Measurements from ENCODE around the gene FHIP1B. TPM values are rescaled to one million over a fixed set of nuclear protein-coding genes. Genes with fewer than 3 reads are reported as not detected.

Gene FHIP1B
- polyA plus RNA-seq, 4 donors = 37.7 to 76.2 (median 56.7) TPM

GRCh38 chr11:6240781-6241180 lies 6.3 kb upstream of the FHIP1B start:
- DNase-seq (ENCODE audit: low read depth in 4 of 4, low spot score in 2 of 4) = no peak

- DNase-seq (ENCODE audit: low read depth in 4 of 4, low spot score in 2 of 4) = no peak
Observed at GRCh38 chr11:6240139-6240538, 5.7 kb upstream of the FHIP1B start.

GRCh38 chr11:6238902-6239301 lies 4.5 kb upstream of the FHIP1B start, which contains the start of gene CNGA4:
Gene CNGA4 (plus strand): TSS chr11:6239089. CDS start chr11:6239207, 118 bp downstream.
- no peak for DNase-seq (ENCODE audit: low read depth in 4 of 4, low spot score in 2 of 4)

- DNase-seq (ENCODE audit: low read depth in 4 of 4, low spot score in 2 of 4) = no peak
Observed at GRCh38 chr11:6237761-6238302, 3.4 kb upstream of the FHIP1B start.

- DNase-seq (ENCODE audit: low read depth in 4 of 4, low spot score in 2 of 4) = no peak
Observed at GRCh38 chr11:6237266-6237665, 2.8 kb upstream of the FHIP1B start.

- no peak for DNase-seq (ENCODE audit: low read depth in 4 of 4, low spot score in 2 of 4)
Observed at GRCh38 chr11:6233984-6234386, 451 bp downstream of the FHIP1B start.

- no peak for DNase-seq (ENCODE audit: low read depth in 4 of 4, low spot score in 2 of 4)
Observed at GRCh38 chr11:6232899-6233298, 1.5 kb downstream of the FHIP1B start.

GRCh38 chr11:6229911-6230310 lies 4.5 kb downstream of the FHIP1B start:
- DNase-seq (ENCODE audit: low read depth in 4 of 4, low spot score in 2 of 4) = no peak

- DNase-seq (ENCODE audit: low read depth in 4 of 4, low spot score in 2 of 4) = no peak
Observed at GRCh38 chr11:6228520-6228919, 5.9 kb downstream of the FHIP1B start.

- DNase-seq (ENCODE audit: low read depth in 4 of 4, low spot score in 2 of 4) = no peak
Observed at GRCh38 chr11:6225896-6226295, 8.5 kb downstream of the FHIP1B start.

- no peak for DNase-seq (ENCODE audit: low read depth in 4 of 4, low spot score in 2 of 4)
Observed at GRCh38 chr11:6225024-6225423, 9.4 kb downstream of the FHIP1B start.

- DNase-seq (ENCODE audit: low read depth in 4 of 4, low spot score in 2 of 4) = no peak
Observed at GRCh38 chr11:6224421-6224820, 10.0 kb downstream of the FHIP1B start.

- DNase-seq (ENCODE audit: low read depth in 4 of 4, low spot score in 2 of 4) = no peak
Observed at GRCh38 chr11:6223854-6224253, 10.6 kb downstream of the FHIP1B start.

- DNase-seq (ENCODE audit: low read depth in 4 of 4, low spot score in 2 of 4) = no peak
Observed at GRCh38 chr11:6219359-6219758, 15.1 kb downstream of the FHIP1B start.

- no peak for DNase-seq (ENCODE audit: low read depth in 4 of 4, low spot score in 2 of 4)
Observed at GRCh38 chr11:6217722-6218121, 16.7 kb downstream of the FHIP1B start.

- no peak for DNase-seq (ENCODE audit: low read depth in 4 of 4, low spot score in 2 of 4)
Observed at GRCh38 chr11:6216501-6216900, 17.9 kb downstream of the FHIP1B start.

GRCh38 chr11:6214530-6214929 lies 19.9 kb downstream of the FHIP1B start:
- DNase-seq (ENCODE audit: low read depth in 4 of 4, low spot score in 2 of 4) = no peak

- DNase-seq (ENCODE audit: low read depth in 4 of 4, low spot score in 2 of 4) = no peak
Observed at GRCh38 chr11:6210274-6210955, 24.0 kb downstream of the FHIP1B start.

GRCh38 chr11:6209801-6210200 lies 24.6 kb downstream of the FHIP1B start:
- no peak for DNase-seq (ENCODE audit: low read depth in 4 of 4, low spot score in 2 of 4)

GRCh38 chr11:6206456-6207180 lies 27.8 kb downstream of the FHIP1B start:
- DNase-seq (ENCODE audit: low read depth in 4 of 4, low spot score in 2 of 4) = no peak

GRCh38 chr11:6205366-6205765 lies 29.1 kb downstream of the FHIP1B start, which contains the start of gene C11orf42:
Gene C11orf42 (plus strand): TSS chr11:6205557. CDS start chr11:6205616, 59 bp downstream.
- no peak for DNase-seq (ENCODE audit: low read depth in 4 of 4, low spot score in 2 of 4)

GRCh38 chr11:6204706-6205105 lies 29.7 kb downstream of the FHIP1B start:
- no peak for DNase-seq (ENCODE audit: low read depth in 4 of 4, low spot score in 2 of 4)
